ENCODE results near the gene EVI2B. TPM values are rescaled to one million over a fixed set of nuclear protein-coding genes. Genes with fewer than 3 reads are reported as not detected.

The EVI2B gene
- total RNA-seq, 1 donor: 0.54 TPM

DNA sequence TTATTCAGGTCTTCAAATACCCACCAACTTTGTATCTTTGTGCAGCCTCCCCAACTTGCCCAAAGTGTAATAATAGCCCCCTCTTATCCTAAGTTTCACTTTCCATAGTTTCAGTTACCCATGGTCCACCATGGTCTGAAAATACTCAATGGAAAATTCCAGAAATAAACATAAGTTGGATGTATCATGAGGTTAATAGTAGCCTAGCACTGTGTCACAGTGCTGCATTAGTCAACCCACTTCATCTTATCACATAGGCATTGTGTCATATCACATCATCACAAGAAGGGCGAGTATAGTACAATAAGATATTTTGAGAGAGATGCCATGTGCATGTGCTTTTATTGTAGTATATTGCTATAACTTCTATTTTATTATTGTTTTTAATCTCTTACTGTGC, 38.7 kb downstream of the EVI2B start:
- DNase-seq (ENCODE audit: low read depth): no peak
- no peak for TF ChIP-seq CTCF (IDR thresholded peaks at IDR 0.05; ENCODE audit: insufficient read depth, low read length)
- no peak overlapping the region for H3K4me3 ChIP-seq (ENCODE audit: low read depth, low read length)

DNA sequence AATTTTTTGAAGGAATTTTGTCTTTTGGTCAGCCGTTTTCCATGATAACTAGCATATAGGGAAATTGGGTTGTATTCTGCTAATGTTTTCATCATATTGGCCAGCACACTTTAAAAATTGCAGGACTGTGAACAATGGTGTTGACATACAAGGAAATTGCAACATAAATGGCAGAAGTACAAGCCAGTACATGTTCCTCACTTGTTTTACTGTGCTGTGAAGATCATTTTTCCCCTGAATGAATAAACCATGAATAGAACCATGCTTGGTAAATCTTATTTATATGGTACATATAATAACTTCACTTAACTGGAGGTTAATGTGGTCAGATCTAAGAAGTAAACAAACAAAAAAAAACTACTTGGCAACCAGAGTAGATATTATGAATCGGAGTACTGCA, 39.6 kb downstream of the EVI2B start:
- H3K4me3 ChIP-seq (ENCODE audit: low read depth, low read length): no peak overlapping the region
- TF ChIP-seq CTCF (IDR thresholded peaks at IDR 0.05; ENCODE audit: insufficient read depth, low read length): no peak
- peak; percentile 94 for DNase-seq (ENCODE audit: low read depth)

- peak overlapping the region; percentile 26 for H3K4me3 ChIP-seq (ENCODE audit: low read depth, low read length)
- DNase-seq (ENCODE audit: low read depth): peak; percentile 45
- TF ChIP-seq CTCF (IDR thresholded peaks at IDR 0.05; ENCODE audit: insufficient read depth, low read length): no peak
Measured at GRCh38 chr17:31273516-31273915, 40.3 kb downstream of the EVI2B start.

DNA sequence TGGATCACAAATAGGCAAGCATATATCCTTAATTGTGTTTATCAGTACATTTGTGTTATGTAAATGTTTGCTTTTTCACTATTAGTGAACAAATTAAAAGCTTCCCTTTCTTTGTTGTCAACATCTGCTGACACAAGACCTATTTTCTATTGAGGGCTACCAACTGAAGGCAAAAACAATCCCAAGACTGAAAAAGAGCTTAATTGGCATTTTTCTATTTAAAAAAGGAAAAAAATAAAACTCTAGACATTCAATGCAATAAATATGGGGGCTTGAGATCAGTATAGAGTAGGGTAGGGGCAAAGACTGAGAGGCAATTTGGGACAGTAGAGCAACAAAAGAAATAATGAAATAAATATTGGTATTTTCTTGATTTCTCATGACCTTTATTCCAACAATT, 41.1 kb downstream of the EVI2B start:
- no peak for DNase-seq (ENCODE audit: low read depth)
- no peak overlapping the region for H3K4me3 ChIP-seq (ENCODE audit: low read depth, low read length)
- no peak for TF ChIP-seq CTCF (IDR thresholded peaks at IDR 0.05; ENCODE audit: insufficient read depth, low read length)

GRCh38 chr17:31272236-31272635, 41.6 kb downstream of the EVI2B start:
- no peak for TF ChIP-seq CTCF (IDR thresholded peaks at IDR 0.05; ENCODE audit: insufficient read depth, low read length)
- H3K4me3 ChIP-seq (ENCODE audit: low read depth, low read length): no peak overlapping the region
- no peak for DNase-seq (ENCODE audit: low read depth)

GRCh38 chr17:31269578-31269983, 44.3 kb downstream of the EVI2B start:
- no peak for TF ChIP-seq CTCF (IDR thresholded peaks at IDR 0.05; ENCODE audit: insufficient read depth, low read length)
- no peak overlapping the region for H3K4me3 ChIP-seq (ENCODE audit: low read depth, low read length)
- peak; percentile 99 for DNase-seq (ENCODE audit: low read depth)

GRCh38 chr17:31269036-31269577, 44.7 kb downstream of the EVI2B start:
- TF ChIP-seq CTCF (IDR thresholded peaks at IDR 0.05; ENCODE audit: insufficient read depth, low read length): no peak
- DNase-seq (ENCODE audit: low read depth): no peak
- H3K4me3 ChIP-seq (ENCODE audit: low read depth, low read length): no peak overlapping the region

Measured in fibroblast of the aortic adventitia (primary cell).